Calu3 (cell line): Measurements from ENCODE around the gene POLD2. TPM values are rescaled to one million over a fixed set of nuclear protein-coding genes. Genes with fewer than 3 reads are reported as not detected.

Experiments
- BruUV-seq: library from RNA; stranded (reverse); fragments of 400-500 nt; replicated peaks from 2 replicates; lab custom pipeline; 2021; lab: Mats Ljungman, UMichigan
- CTCF ChIA-PET: fragments of 300-600 bp; sonication (Branson Sonifier 250); formaldehyde crosslinking; loops from one replicate; lab custom pipeline; 2022; ENCODE audit warnings: antibody characterized with exemption; lab: Charles Lee
- DNase-seq: peaks from one replicate; pipeline ENCODE4 v3.0.0; 2022
- H3K27ac Mint-ChIP-seq: one replicate; pipeline ENCODE4 v1.8.0; 2022; ENCODE audit warnings: mixed read lengths; ENCODE audit not compliant: unreplicated experiment
- H3K27me3 Mint-ChIP-seq: one replicate; pipeline ENCODE4 v1.8.0; 2022; ENCODE audit warnings: mixed read lengths; ENCODE audit not compliant: unreplicated experiment
- H3K36me3 Mint-ChIP-seq: one replicate; pipeline ENCODE4 v1.8.0; 2022; ENCODE audit warnings: mild to moderate bottlenecking, moderate library complexity, mixed read lengths; ENCODE audit not compliant: insufficient read depth, unreplicated experiment
- H3K4me1 Mint-ChIP-seq: one replicate; pipeline ENCODE4 v1.8.0; 2022; ENCODE audit warnings: mild to moderate bottlenecking, low read depth, mixed read lengths; ENCODE audit not compliant: unreplicated experiment
- H3K4me3 Mint-ChIP-seq: one replicate; pipeline ENCODE4 v1.8.0; 2022; ENCODE audit warnings: mild to moderate bottlenecking, low read depth, moderate library complexity, mixed read lengths; ENCODE audit not compliant: unreplicated experiment
- H3K9me3 Mint-ChIP-seq: one replicate; pipeline ENCODE4 v1.8.0; 2022; ENCODE audit warnings: low read depth, mixed read lengths; ENCODE audit not compliant: unreplicated experiment
- intact Hi-C: fragments of 100-400 bp; cut with micrococcal nuclease; formaldehyde crosslinking; loops from one replicate; pipeline ENCODE4 v1.10.0; 2022; ENCODE audit not compliant: unreplicated experiment
- total RNA-seq: library from RNA; stranded (reverse); gene quantifications from 2 replicates; pipeline ENCODE4 v1.2.3, GENCODE V29; 2022
- TF ChIP-seq, protein P1 (sequence below): fragments of 200-600 bp; IDR thresholded peaks from one replicate; pipeline ENCODE4 v1.8.0; 2022; ENCODE audit warnings: antibody characterized with exemption; ENCODE audit not compliant: unreplicated experiment

POLD2 gene
- total RNA-seq, 1 experiment from 2014 or later: 237 TPM

- intact Hi-C loops: no loop called here
- CTCF ChIA-PET: interaction anchor here (0.6 kb wide), 1 partner anchor 300 kb away, joined by 7 read pairs; no protein-coding TSS in a partner anchor
- no peak overlapping the region for H3K4me3 Mint-ChIP-seq
- H3K27me3 Mint-ChIP-seq: no peaks in the 10 kb centered on the region
- no peaks in the 10 kb centered on the region for H3K9me3 Mint-ChIP-seq
- no peak for DNase-seq
- H3K36me3 Mint-ChIP-seq: peaks cover 61% of the 10 kb centered on the region
- peaks cover 15% of the 10 kb centered on the region for H3K4me1 Mint-ChIP-seq
- TF ChIP-seq, protein P1, sequence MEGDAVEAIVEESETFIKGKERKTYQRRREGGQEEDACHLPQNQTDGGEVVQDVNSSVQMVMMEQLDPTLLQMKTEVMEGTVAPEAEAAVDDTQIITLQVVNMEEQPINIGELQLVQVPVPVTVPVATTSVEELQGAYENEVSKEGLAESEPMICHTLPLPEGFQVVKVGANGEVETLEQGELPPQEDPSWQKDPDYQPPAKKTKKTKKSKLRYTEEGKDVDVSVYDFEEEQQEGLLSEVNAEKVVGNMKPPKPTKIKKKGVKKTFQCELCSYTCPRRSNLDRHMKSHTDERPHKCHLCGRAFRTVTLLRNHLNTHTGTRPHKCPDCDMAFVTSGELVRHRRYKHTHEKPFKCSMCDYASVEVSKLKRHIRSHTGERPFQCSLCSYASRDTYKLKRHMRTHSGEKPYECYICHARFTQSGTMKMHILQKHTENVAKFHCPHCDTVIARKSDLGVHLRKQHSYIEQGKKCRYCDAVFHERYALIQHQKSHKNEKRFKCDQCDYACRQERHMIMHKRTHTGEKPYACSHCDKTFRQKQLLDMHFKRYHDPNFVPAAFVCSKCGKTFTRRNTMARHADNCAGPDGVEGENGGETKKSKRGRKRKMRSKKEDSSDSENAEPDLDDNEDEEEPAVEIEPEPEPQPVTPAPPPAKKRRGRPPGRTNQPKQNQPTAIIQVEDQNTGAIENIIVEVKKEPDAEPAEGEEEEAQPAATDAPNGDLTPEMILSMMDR: no peak
- BruUV-seq: no TSS peak
- no peak overlapping the region for H3K27ac Mint-ChIP-seq
Measured at GRCh38 chr7:44078521-44078920, 44.8 kb downstream of the POLD2 start.

GRCh38 chr7:44077681-44078091 is 45.7 kb downstream of the POLD2 start:
- Mint-ChIP-seq H3K36me3 (peaks cover 64% of the 10 kb centered on the region), H3K27ac (no peak overlapping the region), H3K4me3 (no peak overlapping the region), H3K27me3 (no peaks in the 10 kb centered on the region), H3K4me1 (peaks cover 13% of the 10 kb centered on the region), H3K9me3 (no peaks in the 10 kb centered on the region)
- TF ChIP-seq, protein P1: no peak
- CTCF ChIA-PET: no interaction called here
- DNase-seq: no peak
- BruUV-seq: no TSS peak
- intact Hi-C loops: no loop called here

DNA sequence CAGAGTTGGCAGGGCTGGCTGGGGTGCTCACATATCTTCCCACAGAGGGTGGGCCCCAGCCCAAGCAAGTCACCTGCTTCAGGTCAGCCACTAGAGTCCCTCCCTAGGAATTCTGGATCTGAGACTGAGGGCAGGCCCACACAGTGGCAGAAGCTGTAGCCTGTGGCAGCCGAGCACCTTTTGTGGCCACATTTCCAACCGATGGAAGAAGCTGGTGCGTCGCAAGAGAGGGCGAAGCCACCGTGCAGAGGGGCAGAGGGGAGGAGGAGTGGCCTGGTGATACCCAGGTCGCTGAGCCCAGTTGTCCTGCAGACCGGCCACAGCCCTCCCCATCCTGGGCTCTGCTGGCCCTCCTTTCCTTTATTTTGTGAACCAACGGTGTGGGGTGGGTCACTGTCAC is 46.3 kb downstream of the POLD2 start:
- Mint-ChIP-seq H3K27me3 (no peaks in the 10 kb centered on the region), H3K4me1 (peaks cover 19% of the 10 kb centered on the region), H3K4me3 (no peak overlapping the region), H3K9me3 (no peaks in the 10 kb centered on the region), H3K36me3 (peaks cover 64% of the 10 kb centered on the region), H3K27ac (no peak overlapping the region)
- TF ChIP-seq, protein P1: no peak
- no peak for DNase-seq
- no TSS peak for BruUV-seq
- intact Hi-C loops: no loop called here
- CTCF ChIA-PET: no interaction called here

- no peak overlapping the region for H3K27ac Mint-ChIP-seq
- CTCF ChIA-PET: interaction anchor here (0.7 to 1.0 kb wide), 2 partner anchors 12 to 47 kb away, joined by 5 read pairs; partner anchors contain the start of gene POLD2
- H3K9me3 Mint-ChIP-seq: no peaks in the 10 kb centered on the region
- no peak overlapping the region for H3K4me3 Mint-ChIP-seq
- TF ChIP-seq, protein P1: no peak
- no peaks in the 10 kb centered on the region for H3K27me3 Mint-ChIP-seq
- H3K4me1 Mint-ChIP-seq: peaks cover 22% of the 10 kb centered on the region
- no peak for DNase-seq
- peaks cover 64% of the 10 kb centered on the region for H3K36me3 Mint-ChIP-seq
- intact Hi-C loops: no loop called here
- no TSS peak for BruUV-seq
Measured at GRCh38 chr7:44076101-44076895, 47.0 kb downstream of the POLD2 start.
